Dermis blood vessel endothelial cell (primary cell): ENCODE data around the gene GRID2. TPM values are rescaled to one million over a fixed set of nuclear protein-coding genes. Genes with fewer than 3 reads are reported as not detected.
"Not testable (repeated sequence)": the region's sequence is repeated elsewhere in the genome, so short reads cannot be mapped to it uniquely, and the experiment has no call there.

Source experiments
- DNase-seq: peaks from one replicate; pipeline ENCODE4 v3.0.0; 2010
- total RNA-seq: library from RNA; depleted of rRNA; stranded (reverse); fragments of >200 nt; gene quantifications from 2 replicates; pipeline ENCODE4 v1.2.3, GENCODE V29; 2014

Gene GRID2
- total RNA-seq, 1 donor from 2014 or later: not detected

GRCh38 chr4:93342738-93343137 is 1039.0 kb downstream of the GRID2 start:
- no peak for DNase-seq

GRCh38 chr4:93346840-93347239 is 1043.1 kb downstream of the GRID2 start:
- no peak for DNase-seq

- DNase-seq: no peak
Measured at GRCh38 chr4:93348896-93349295, 1045.1 kb downstream of the GRID2 start.

GRCh38 chr4:93351846-93352245 is 1048.1 kb downstream of the GRID2 start:
- no peak for DNase-seq

- DNase-seq: no peak
Measured at GRCh38 chr4:93355411-93355810, 1051.6 kb downstream of the GRID2 start.

- no peak for DNase-seq
Measured at GRCh38 chr4:93359586-93359985, 1055.8 kb downstream of the GRID2 start.

GRCh38 chr4:93366169-93366755 is 1062.5 kb downstream of the GRID2 start:
- not testable (repeated sequence) for DNase-seq

GRCh38 chr4:93368968-93369367 is 1065.2 kb downstream of the GRID2 start:
- DNase-seq: no peak

- DNase-seq: no peak
Measured at GRCh38 chr4:93370256-93370655, 1066.5 kb downstream of the GRID2 start.

GRCh38 chr4:93373893-93374860 is 1070.4 kb downstream of the GRID2 start:
- no peak for DNase-seq

- DNase-seq: no peak
Measured at GRCh38 chr4:93384241-93384640, 1080.5 kb downstream of the GRID2 start.

- DNase-seq: no peak
Measured at GRCh38 chr4:93384887-93385286, 1081.1 kb downstream of the GRID2 start.

- DNase-seq: no peak
Measured at GRCh38 chr4:93394545-93395081, 1090.8 kb downstream of the GRID2 start.

- DNase-seq: no peak
Measured at GRCh38 chr4:93396272-93396671, 1092.5 kb downstream of the GRID2 start.

- DNase-seq: no peak
Measured at GRCh38 chr4:93403571-93403970, 1099.8 kb downstream of the GRID2 start.

- no peak for DNase-seq
Measured at GRCh38 chr4:93407493-93408275, 1103.9 kb downstream of the GRID2 start.

GRCh38 chr4:93409035-93409434 is 1105.3 kb downstream of the GRID2 start:
- no peak for DNase-seq

- no peak for DNase-seq
Measured at GRCh38 chr4:93414041-93414550, 1110.3 kb downstream of the GRID2 start.

GRCh38 chr4:93416344-93417128 is 1112.8 kb downstream of the GRID2 start:
- DNase-seq: no peak

- DNase-seq: no peak
Measured at GRCh38 chr4:93431371-93431770, 1127.6 kb downstream of the GRID2 start.

- DNase-seq: no peak
Measured at GRCh38 chr4:93433840-93434239, 1130.1 kb downstream of the GRID2 start.
